GM12878 (cell line): ENCODE measurements around the gene FGD3. TPM values are rescaled to one million over a fixed set of nuclear protein-coding genes. Genes with fewer than 3 reads are reported as not detected.

Source experiments
- ATAC-seq: fragments of 200-7000 bp; cut with Tn5 transposase; 3 replicates; pipeline ENCODE4 v1.9.1; 2020; ENCODE audit warnings: mild to moderate bottlenecking, moderate library complexity
- BruUV-seq: library from RNA; stranded (reverse); fragments of 400-500 nt; replicated peaks from 2 replicates; lab custom pipeline; 2021; lab: Mats Ljungman, UMichigan
- CTCF ChIA-PET: fragments of 300-600 bp; sonication (Branson Sonifier 250); formaldehyde crosslinking; extraction: SDS; loops from one replicate; lab custom pipeline; 2021; ENCODE audit warnings: inconsistent platforms; lab: Yijun Ruan, JAX
- POLR2A ChIA-PET: fragments of 350-600 bp; formaldehyde crosslinking; extraction: SDS; loops from one replicate; lab custom pipeline; 2021; ENCODE audit warnings: inconsistent platforms; lab: Charles Lee
- RAD21 ChIA-PET: fragments of 300-600 bp; sonication (Branson Sonifier 250); formaldehyde crosslinking; loops from one replicate; lab custom pipeline; 2023; ENCODE audit warnings: antibody characterized with exemption; ENCODE audit not compliant: unreplicated experiment; lab: Charles Lee
- SMC1A ChIA-PET: fragments of 300-600 bp; sonication (Branson Sonifier 250); formaldehyde crosslinking; loops from one replicate; lab custom pipeline; 2023; ENCODE audit not compliant: unreplicated experiment, uncharacterized antibody; lab: Charles Lee
- DNase-seq: peaks from one replicate; pipeline ENCODE4 v3.0.0-alpha.2; 2011; ENCODE audit warnings: low read depth, low spot score
- FAIRE-seq: peaks from 3 replicates; lab custom pipeline; 2011; peaks lifted over from hg19 to GRCh38; lab: Jason Lieb, UNC
- H2AFZ ChIP-seq: 2 replicates; pipeline ENCODE4 v1.6.0; 2011; ENCODE audit warnings: low read depth, low read length, control low read depth; ENCODE audit not compliant: control insufficient read depth
- H3K27ac ChIP-seq: 2 replicates; pipeline ENCODE4 v1.5.1; 2011; ENCODE audit warnings: control low read depth; ENCODE audit not compliant: control insufficient read depth, insufficient read depth
- H3K27me3 ChIP-seq, 2 experiments: replicated peaks in 1 of 2; 2 replicates each; pipeline versions ENCODE4 v1.6.0 to v1.6.1; 2011; ENCODE audit warnings: low read length in 1 of 2; ENCODE audit not compliant: control insufficient read depth in 2 of 2, insufficient read depth in 2 of 2
- H3K36me3 ChIP-seq, 2 experiments: 2 replicates each; pipeline ENCODE4 v1.5.1; 2011; ENCODE audit warnings: low read length in 1 of 2; ENCODE audit not compliant: control insufficient read depth in 2 of 2, insufficient read depth in 2 of 2
- H3K4me1 ChIP-seq: 2 replicates; pipeline ENCODE4 v1.6.1; 2011; ENCODE audit warnings: mild to moderate bottlenecking, low read length, moderate library complexity, mixed read lengths; ENCODE audit not compliant: control insufficient read depth, insufficient read depth
- H3K4me2 ChIP-seq: 2 replicates; pipeline ENCODE4 v1.6.0; 2011; ENCODE audit warnings: control low read depth; ENCODE audit not compliant: control insufficient read depth, insufficient read depth
- H3K4me3 ChIP-seq: fragments of 200-600 bp; sonication (generic); 2 replicates; pipeline ENCODE4 v1.5.1; 2016
- H3K79me2 ChIP-seq: 2 replicates; pipeline ENCODE4 v1.6.0; 2011; ENCODE audit warnings: low read length; ENCODE audit not compliant: control insufficient read depth, insufficient read depth
- H3K9ac ChIP-seq: 2 replicates; pipeline ENCODE4 v1.8.0; 2011; ENCODE audit warnings: low read length, control low read depth, mixed read lengths; ENCODE audit not compliant: control insufficient read depth, insufficient read depth
- H3K9me3 ChIP-seq: replicated peaks from 3 replicates; pipeline ENCODE4 v1.5.1; 2011; ENCODE audit warnings: mild to moderate bottlenecking, low read length; ENCODE audit not compliant: control insufficient read depth, insufficient read depth
- H4K20me1 ChIP-seq: 2 replicates; pipeline ENCODE4 v1.6.0; 2011; ENCODE audit not compliant: control insufficient read depth, insufficient read depth
- ATF3 ChIP-seq: IDR thresholded peaks from 2 replicates; pipeline ENCODE4 v1.6.1; 2011; ENCODE audit warnings: low read depth, mild to moderate bottlenecking, low read length, moderate library complexity, borderline replicate concordance; ENCODE audit errors: extremely low read depth
- BCL11A ChIP-seq: IDR thresholded peaks from 2 replicates; pipeline ENCODE4 v1.6.1; 2011; ENCODE audit warnings: low read depth, low read length
- CHD4 ChIP-seq: fragments of 200-600 bp; sonication (generic); IDR thresholded peaks from 2 replicates; pipeline ENCODE4 v1.6.1; 2016; ENCODE audit warnings: mild to moderate bottlenecking
- DPF2 ChIP-seq: fragments of 450-650 bp; IDR thresholded peaks from 2 replicates; pipeline ENCODE4 v1.6.1; 2017; ENCODE audit warnings: mild to moderate bottlenecking
- EED ChIP-seq: sonication (generic); IDR thresholded peaks from 2 replicates; pipeline ENCODE4 v1.6.1; 2016; ENCODE audit warnings: antibody characterized with exemption, low read depth
- EGR1 ChIP-seq, 2 experiments: IDR thresholded peaks; 1 replicate in 1 of 2; 2 replicates in 1 of 2; pipeline ENCODE4 v1.6.1; 2011 to 2012; ENCODE audit warnings: low read depth in 2 of 2, low read length in 2 of 2, borderline replicate concordance in 1 of 2, mild to moderate bottlenecking in 1 of 2, moderate library complexity in 1 of 2
- ETV6 ChIP-seq, 2 experiments: fragments of 450-650 bp in 1 of 2; IDR thresholded peaks in 1 of 2; conservative IDR thresholded peaks in 1 of 2; 2 replicates each; pipeline ENCODE4 v1.6.1; 2014; ENCODE audit warnings: antibody characterized with exemption in 1 of 2, borderline replicate concordance in 1 of 2, low read depth in 1 of 2, mild to moderate bottlenecking in 1 of 2, moderate library complexity in 1 of 2
- FOS ChIP-seq: IDR thresholded peaks from 3 replicates; pipeline ENCODE4 v1.6.1; 2011; ENCODE audit warnings: borderline replicate concordance; ENCODE audit not compliant: insufficient read length; ENCODE audit errors: extremely low read depth
- GATAD2B ChIP-seq: fragments of 450-650 bp; conservative IDR thresholded peaks from 2 replicates; pipeline ENCODE4 v1.6.1; 2017; ENCODE audit warnings: low read depth, mild to moderate bottlenecking, moderate library complexity
- HCFC1 ChIP-seq: fragments of 150-350 bp; IDR thresholded peaks from 2 replicates; pipeline ENCODE4 v1.6.1; 2014; ENCODE audit warnings: low read length
- HDAC2 ChIP-seq: fragments of 200-600 bp; sonication (generic); IDR thresholded peaks from 2 replicates; pipeline ENCODE4 v1.6.1; 2017
- IKZF2 ChIP-seq, 2 experiments: fragments of 450-650 bp; IDR thresholded peaks; 2 replicates each; pipeline ENCODE4 v1.6.1; 2017; ENCODE audit warnings: mild to moderate bottlenecking in 2 of 2, moderate library complexity in 2 of 2
- KAT2A ChIP-seq: conservative IDR thresholded peaks from 2 replicates; pipeline ENCODE4 v1.6.1; 2011; ENCODE audit warnings: low read depth, low read length; ENCODE audit not compliant: control insufficient read depth
- MYB ChIP-seq: fragments of 150-350 bp; IDR thresholded peaks from 2 replicates; pipeline ENCODE4 v1.6.1; 2014; ENCODE audit warnings: mild to moderate bottlenecking, low read depth, low read length, borderline replicate concordance
- NKRF ChIP-seq: fragments of 450-650 bp; conservative IDR thresholded peaks from 2 replicates; pipeline ENCODE4 v1.6.1; 2017; ENCODE audit warnings: mild to moderate bottlenecking, moderate library complexity
- POU2F2 ChIP-seq: IDR thresholded peaks from 3 replicates; pipeline ENCODE4 v1.6.1; 2011; ENCODE audit warnings: low read depth, mild to moderate bottlenecking, low read length, borderline replicate concordance
- SREBF2 ChIP-seq: IDR thresholded peaks from 2 replicates; pipeline ENCODE4 v1.6.1; 2012; ENCODE audit warnings: mild to moderate bottlenecking, low read length
- SUZ12 ChIP-seq: fragments of 200-600 bp; sonication (generic); IDR thresholded peaks from one replicate; pipeline ENCODE4 v1.6.1; 2018; ENCODE audit warnings: antibody characterized with exemption, mild to moderate bottlenecking; ENCODE audit not compliant: unreplicated experiment
- TCF7 ChIP-seq: IDR thresholded peaks from 2 replicates; pipeline ENCODE4 v1.6.1; 2014; ENCODE audit warnings: antibody characterized with exemption, borderline replicate concordance
- ZNF217 ChIP-seq: fragments of 450-650 bp; IDR thresholded peaks from 2 replicates; pipeline ENCODE4 v1.6.1; 2017; ENCODE audit warnings: antibody characterized with exemption, mild to moderate bottlenecking
- WGBS: methylation state at CpG from one replicate; pipeline ENCODE4 v1.1.6; 2016; ENCODE audit warnings: low lambda C conversion rate; ENCODE audit not compliant: insufficient replicate concordance, insufficient coverage; ENCODE audit errors: missing lambda C conversion rate; 5-methylcytosine and 5-hydroxymethylcytosine counted together
- in situ Hi-C: fragments of 300-500 bp; cut with MboI; formaldehyde crosslinking; loops from 9 replicates; pipeline ENCODE4 v1.14.3; 2018; ENCODE audit warnings: mixed read lengths
- intact Hi-C: fragments of 100-400 bp; cut with micrococcal nuclease; formaldehyde crosslinking; loops from one replicate; pipeline ENCODE4 v1.14.2; 2022; ENCODE audit not compliant: unreplicated experiment
- polyA plus RNA-seq, 11 experiments: library from polyadenylated mRNA; depleted of rRNA in 4 of 11; unstranded in 6 of 11; stranded (reverse) in 5 of 11; fragments of >200 nt; fragmentation: Nextera tagmentation in 4 of 11; fragmentation: Illumina TruSeq in 1 of 11; extraction: Ambion mirVana in 4 of 11; extraction: Trizol in 1 of 11; gene quantifications; 1 replicate in 1 of 11; 2 replicates in 10 of 11; pipeline versions ENCODE4 v1.2.1 to v1.2.3, GENCODE V29; 2011 to 2016; ENCODE audit warnings: inconsistent platforms in 2 of 11, missing spikeins in 2 of 11, low read depth in 1 of 11
- total RNA-seq, 4 experiments: library from RNA; depleted of rRNA in 3 of 4; stranded (reverse); fragments of >200 nt in 3 of 4; fragmentation: Illumina TruSeq in 1 of 4; extraction: Trizol in 1 of 4; gene quantifications; 2 replicates each; pipeline versions ENCODE4 v1.2.1 to v1.2.3, GENCODE V29; 2013 to 2021

Gene FGD3
- total and polyA plus RNA-seq, 10 of the 15 experiments (the other 5 are each of a cell fraction or from before 2014, with no cell fraction given) = 0.26 to 18.1 (median 12.4) TPM

GRCh38 chr9:93064392-93065134 lies 117.2 kb downstream of the FGD3 start:
- Histone ChIP-seq H3K4me3 (peak overlapping the region; percentile 65), H3K4me1 (peaks cover 54% of the 10 kb centered on the region), H3K9me3 (no peaks in the 10 kb centered on the region), H3K79me2 (peaks cover 55% of the 10 kb centered on the region), H2AFZ (peak overlapping the region; percentile 45), H3K36me3 (peaks cover 0 to 4% of the 10 kb centered on the region in 2 experiments; a peak in 3 of 4 replicates), H3K27me3 (no peaks in the 10 kb centered on the region), H4K20me1 (no peaks in the 10 kb centered on the region), H3K4me2 (peak overlapping the region; percentile 93), H3K9ac (peak overlapping the region; percentile 93; the same call in 1 of the 2 replicates), H3K27ac (peak overlapping the region; percentile 88)
- no TSS peak for BruUV-seq
- FAIRE-seq (peak; percentile 99), DNase-seq (peak; percentile 94), ATAC-seq (peak; percentile 86)
- ChIA-PET CTCF (interaction anchor here (0.6 to 2.8 kb wide), 12 partner anchors 27 to 208 kb away, joined by 3 to 15 read pairs (median 4); no protein-coding TSS in a partner anchor), RAD21 (interaction anchor here (0.6 to 1.6 kb wide), 15 partner anchors 29 to 390 kb away, joined by 3 to 13 read pairs (median 6); partner anchors contain the start of gene NINJ1), POLR2A (interaction anchor here (0.5 to 1.5 kb wide), 13 partner anchors 9 to 509 kb away, joined by 3 to 20 read pairs (median 5); partner anchors contain the start of genes CARD19 and NINJ1), SMC1A (interaction anchor here (0.6 to 2.0 kb wide), 17 partner anchors 9 to 762 kb away, joined by 3 to 12 read pairs (median 4); no protein-coding TSS in a partner anchor)
- WGBS = 46% methylated on average over 12 of the region's 12 CpGs
- intact Hi-C loops (loop anchor here (1.0 to 2.0 kb wide), 2 partner anchors 31 to 100 kb away; no protein-coding TSS in a partner anchor), in situ Hi-C loops (no loop called here)
- no peak for TF ChIP-seq TCF7
- 0 out of 2 replicates have a peak, but pooled peaks have one; percentile 60 for TF ChIP-seq ZNF217
- TF ChIP-seq ETV6 (conservative IDR thresholded peaks at IDR 0.05 in 1 of 2, IDR thresholded peaks at IDR 0.05 in 1 of 2; ENCODE audit: borderline replicate concordance in 1 of 2, low read depth in 1 of 2) = 0 out of 4 replicates have a peak, but pooled peaks of 1 of the 2 experiments have one; percentile 52
- TF ChIP-seq GATAD2B = peak; percentile 89
- TF ChIP-seq EED = no peak; the same call in 1 of the 2 replicates
- TF ChIP-seq ATF3 = no peak
- no peak for TF ChIP-seq EGR1 (IDR thresholded peaks at IDR 0.05; ENCODE audit: borderline replicate concordance in 1 of 2, low read depth in 2 of 2, low read length in 2 of 2)
- no peak for TF ChIP-seq HDAC2
- no peak for TF ChIP-seq FOS
- TF ChIP-seq MYB = peak; percentile 33; the same call in 1 of the 2 replicates
- no peak; the same call in 2 of the 3 replicates for TF ChIP-seq POU2F2
- TF ChIP-seq BCL11A = peak; percentile 69; the same call in 1 of the 2 replicates
- TF ChIP-seq SREBF2 = no peak
- peak; percentile 91 to 93 for TF ChIP-seq IKZF2 (IDR thresholded peaks at IDR 0.05)
- TF ChIP-seq SUZ12 = no peak
- TF ChIP-seq NKRF = 0 out of 2 replicates have a peak, but pooled peaks have one; percentile 50
- peak; percentile 97 for TF ChIP-seq DPF2
- no peak for TF ChIP-seq CHD4
- TF ChIP-seq KAT2A = no peak
- TF ChIP-seq HCFC1 = peak; percentile 59; the same call in 1 of the 2 replicates
